H9 (cell line): Measurements from ENCODE around the gene SF3A1. TPM values are rescaled to one million over a fixed set of nuclear protein-coding genes. Genes with fewer than 3 reads are reported as not detected.

Experiments
- DNase-seq: peaks from one replicate; pipeline ENCODE4 v3.0.0-alpha.2; 2017
- H2AFZ ChIP-seq: one replicate; pipeline ENCODE4 v1.6.1; 2013; ENCODE audit warnings: mild to moderate bottlenecking, low read length, control low read depth, moderate library complexity
- H2AK5ac ChIP-seq: 2 replicates; pipeline ENCODE4 v1.6.1; 2013; ENCODE audit warnings: low read length, control low read depth, mixed read lengths; ENCODE audit not compliant: insufficient read length
- H2BK120ac ChIP-seq: one replicate; pipeline ENCODE4 v1.6.1; 2013; ENCODE audit warnings: low read depth, mild to moderate bottlenecking, low read length, control low read depth, inconsistent platforms; ENCODE audit not compliant: poor library complexity, severe bottlenecking
- H2BK12ac ChIP-seq: 2 replicates; pipeline ENCODE4 v1.6.1; 2013; ENCODE audit warnings: low read length, control low read depth, mixed read lengths, low read depth; ENCODE audit not compliant: insufficient read length
- H2BK15ac ChIP-seq: 2 replicates; pipeline ENCODE4 v1.6.1; 2013; ENCODE audit warnings: low read depth, low read length, control low read depth
- H2BK20ac ChIP-seq: one replicate; pipeline ENCODE4 v1.6.1; 2013; ENCODE audit warnings: low read depth, mild to moderate bottlenecking, low read length, control low read depth, inconsistent platforms; ENCODE audit not compliant: poor library complexity, severe bottlenecking
- H2BK5ac ChIP-seq: 2 replicates; pipeline ENCODE4 v1.6.1; 2013; ENCODE audit warnings: low read length, control low read depth, mixed read lengths; ENCODE audit not compliant: insufficient read length
- H3K14ac ChIP-seq: 2 replicates; pipeline ENCODE4 v1.6.1; 2013; ENCODE audit warnings: low read length, control low read depth; ENCODE audit not compliant: insufficient read depth
- H3K18ac ChIP-seq: 2 replicates; pipeline ENCODE4 v1.6.1; 2013; ENCODE audit warnings: low read depth, mild to moderate bottlenecking, mixed read lengths, low read length, control low read depth; ENCODE audit not compliant: insufficient read length
- H3K23ac ChIP-seq: 2 replicates; pipeline ENCODE4 v1.6.1; 2013; ENCODE audit warnings: low read length, control low read depth, mixed read lengths, low read depth; ENCODE audit not compliant: insufficient read length
- H3K23me2 ChIP-seq: 2 replicates; pipeline ENCODE4 v1.6.1; 2013; ENCODE audit warnings: low read depth, mild to moderate bottlenecking, mixed read lengths, low read length, control low read depth; ENCODE audit not compliant: insufficient read length, poor library complexity, severe bottlenecking
- H3K27ac ChIP-seq: 2 replicates; pipeline ENCODE4 v1.5.1; 2013; ENCODE audit warnings: low read length, control low read depth, mixed read lengths, low read depth; ENCODE audit not compliant: insufficient read length
- H3K27me3 ChIP-seq: 2 replicates; pipeline ENCODE4 v1.6.1; 2013; ENCODE audit warnings: low read length, control low read depth, inconsistent platforms; ENCODE audit not compliant: insufficient read depth
- H3K4ac ChIP-seq: 2 replicates; pipeline ENCODE4 v1.6.1; 2013; ENCODE audit warnings: low read depth, mild to moderate bottlenecking, control low read depth, inconsistent platforms, low read length, moderate library complexity
- H3K4me1 ChIP-seq: 2 replicates; pipeline ENCODE4 v1.6.1; 2013; ENCODE audit warnings: low read length, control low read depth, inconsistent platforms; ENCODE audit not compliant: insufficient read depth
- H3K4me2 ChIP-seq: 2 replicates; pipeline ENCODE4 v1.6.1; 2013; ENCODE audit warnings: low read length, control low read depth, mixed read lengths; ENCODE audit not compliant: insufficient read length, insufficient read depth
- H3K56ac ChIP-seq: 2 replicates; pipeline ENCODE4 v1.6.1; 2013; ENCODE audit warnings: low read depth, mild to moderate bottlenecking, mixed read lengths, low read length, control low read depth; ENCODE audit not compliant: insufficient read length
- H3K79me1 ChIP-seq: 2 replicates; pipeline ENCODE4 v1.6.1; 2013; ENCODE audit warnings: low read depth, mild to moderate bottlenecking, moderate library complexity, low read length, control low read depth, inconsistent platforms; ENCODE audit not compliant: insufficient read depth, poor library complexity, severe bottlenecking
- H3K79me2 ChIP-seq: 2 replicates; pipeline ENCODE4 v1.6.1; 2013; ENCODE audit warnings: low read length, control low read depth, inconsistent platforms; ENCODE audit not compliant: insufficient read depth
- H3K9ac ChIP-seq: 2 replicates; pipeline ENCODE4 v1.6.1; 2013; ENCODE audit warnings: low read length, control low read depth, mixed read lengths; ENCODE audit not compliant: insufficient read length; ENCODE audit errors: extremely low read depth
- H3K9me3 ChIP-seq: one replicate; pipeline ENCODE4 v1.6.1; 2013; ENCODE audit warnings: low read depth, low read length, inconsistent platforms; ENCODE audit not compliant: control insufficient read depth
- H3T11ph ChIP-seq: one replicate; pipeline ENCODE4 v1.6.1; 2013; ENCODE audit warnings: mild to moderate bottlenecking, low read length, control low read depth, inconsistent platforms
- H4K20me1 ChIP-seq: one replicate; pipeline ENCODE4 v1.6.1; 2013; ENCODE audit not compliant: control insufficient read depth, insufficient read length, insufficient read depth
- H4K5ac ChIP-seq: 2 replicates; pipeline ENCODE4 v1.6.1; 2013; ENCODE audit warnings: low read depth, mild to moderate bottlenecking, mixed read lengths, low read length, control low read depth; ENCODE audit not compliant: insufficient read length
- H4K8ac ChIP-seq: replicated peaks from 2 replicates; pipeline ENCODE4 v1.6.1; 2013; ENCODE audit warnings: low read length, control low read depth, mixed read lengths, low read depth; ENCODE audit not compliant: insufficient read length
- H4K91ac ChIP-seq: 2 replicates; pipeline ENCODE4 v1.6.1; 2013; ENCODE audit warnings: low read depth, mild to moderate bottlenecking, moderate library complexity, mixed read lengths, low read length, control low read depth; ENCODE audit not compliant: insufficient read length
- H3K27ac Mint-ChIP-seq, 3 experiments: 2 replicates in 2 of 3; 3 replicates in 1 of 3; pipeline ENCODE4 v1.8.0; 2020 to 2021; ENCODE audit warnings: mixed read lengths in 3 of 3, mild to moderate bottlenecking in 1 of 3, moderate library complexity in 1 of 3
- H3K27me3 Mint-ChIP-seq: 2 replicates; pipeline ENCODE4 v1.8.0; 2021; ENCODE audit warnings: low read depth, mild to moderate bottlenecking, moderate library complexity, mixed read lengths
- H3K36me3 Mint-ChIP-seq, 3 experiments: 2 replicates in 2 of 3; 3 replicates in 1 of 3; pipeline ENCODE4 v1.8.0; 2020 to 2021; ENCODE audit warnings: low read depth in 3 of 3, mixed read lengths in 3 of 3; ENCODE audit not compliant: insufficient read depth in 1 of 3
- H3K4me1 Mint-ChIP-seq, 2 experiments: 2 replicates each; pipeline ENCODE4 v1.8.0; 2020; ENCODE audit warnings: mixed read lengths in 2 of 2
- H3K4me3 Mint-ChIP-seq, 2 experiments: 2 replicates in 1 of 2; 3 replicates in 1 of 2; pipeline ENCODE4 v1.8.0; 2020 to 2021; ENCODE audit warnings: mild to moderate bottlenecking in 2 of 2, mixed read lengths in 2 of 2, moderate library complexity in 1 of 2
- H3K9me3 Mint-ChIP-seq, 2 experiments: 2 replicates in 1 of 2; 3 replicates in 1 of 2; pipeline ENCODE4 v1.8.0; 2020; ENCODE audit warnings: mild to moderate bottlenecking in 2 of 2, mixed read lengths in 2 of 2, moderate library complexity in 1 of 2
- CTCF ChIP-seq: fragments of 200-600 bp; sonication (generic); conservative IDR thresholded peaks from 3 replicates; pipeline ENCODE4 v1.8.0; 2021; ENCODE audit warnings: antibody characterized with exemption, mild to moderate bottlenecking
- WGBS: extraction: QIAGEN DNeasy Blood & Tissue Kit; methylation state at CpG from one replicate; pipeline ENCODE4 v1.1.7; 2013; ENCODE audit warnings: missing lambda C conversion rate, low lambda C conversion rate, mixed read lengths; ENCODE audit not compliant: insufficient read length; ENCODE audit errors: extremely low coverage; 5-methylcytosine and 5-hydroxymethylcytosine counted together
- total RNA-seq: library from RNA; stranded (reverse); gene quantifications from 2 replicates; pipeline ENCODE4 v1.2.1, GENCODE V29; 2021

SF3A1 gene
- total RNA-seq, 1 experiment from 2014 or later: 225 TPM

GRCh38 chr22:30286331-30286730, 70.4 kb downstream of the SF3A1 start:
- no peak overlapping the region for H3K4me3 Mint-ChIP-seq

More at GRCh38 chr22:30286331-30286730, 70.4 kb downstream of the SF3A1 start:
- Histone ChIP-seq H2BK15ac (no peak overlapping the region; the same call in 1 of the 2 replicates), H3T11ph (no peak overlapping the region), H2BK20ac (no peak overlapping the region), H3K79me2 (no peaks in the 10 kb centered on the region), H2BK12ac (no peak overlapping the region), H3K4me1 (no peaks in the 10 kb centered on the region; the same call in 1 of the 2 replicates), H2BK5ac (no peak overlapping the region), H3K23me2 (peaks cover 8% of the 10 kb centered on the region), H3K79me1 (no peaks in the 10 kb centered on the region), H3K14ac (no peak overlapping the region), H3K4me2 (no peak overlapping the region), H3K27ac (no peak overlapping the region), H3K9ac (no peak overlapping the region), H3K23ac (no peak overlapping the region), H2AFZ (no peak overlapping the region), H4K8ac (no peak overlapping the region), H2AK5ac (no peak overlapping the region), H3K9me3 (no peaks in the 10 kb centered on the region), H3K56ac (no peak overlapping the region), H4K20me1 (no peaks in the 10 kb centered on the region), H4K91ac (no peak overlapping the region), H3K27me3 (no peaks in the 10 kb centered on the region), H3K18ac (no peak overlapping the region), H2BK120ac (no peak overlapping the region), H4K5ac (no peak overlapping the region), H3K4ac (no peak overlapping the region)
- Mint-ChIP-seq H3K9me3 (no peaks in the 10 kb centered on the region), H3K4me1 (peaks cover 5 to 16% of the 10 kb centered on the region in 2 experiments), H3K27ac (no peak overlapping the region), H3K27me3 (no peaks in the 10 kb centered on the region), H3K36me3 (peaks cover 0 to 2% (median 0%) of the 10 kb centered on the region in 3 experiments; a peak in 1 of 7 replicates)
- DNase-seq: no peak
- no CpG with 5 or more reads among the region's 5 CpGs for WGBS
- TF ChIP-seq CTCF: no peak
